IPS-18a (cell line): ENCODE measurements around the gene APBA2.
A peak's percentile ranks its signal among the peaks of the same experiment; 100 is the strongest.

ENCODE experiments used
- H3K27ac ChIP-seq: one replicate; pipeline ENCODE4 v1.5.1; 2013; ENCODE audit warnings: low read length
- H3K27me3 ChIP-seq: one replicate; pipeline ENCODE4 v1.6.1; 2013; ENCODE audit warnings: mild to moderate bottlenecking, low read length; ENCODE audit not compliant: control insufficient read depth, insufficient read depth
- H3K36me3 ChIP-seq: one replicate; pipeline ENCODE4 v1.6.1; 2013; ENCODE audit warnings: low read depth, low read length; ENCODE audit not compliant: control insufficient read depth
- H3K4me1 ChIP-seq: one replicate; pipeline ENCODE4 v1.6.1; 2013; ENCODE audit warnings: low read depth, low read length; ENCODE audit not compliant: control insufficient read depth
- H3K4me3 ChIP-seq: one replicate; pipeline ENCODE4 v1.5.1; 2013; ENCODE audit warnings: low read length
- H3K9ac ChIP-seq: one replicate; pipeline ENCODE4 v1.6.1; 2013; ENCODE audit warnings: mild to moderate bottlenecking, low read length, moderate library complexity
- H3K9me3 ChIP-seq: one replicate; pipeline ENCODE4 v1.6.1; 2013; ENCODE audit warnings: low read depth, low read length; ENCODE audit not compliant: control insufficient read depth

Gene APBA2

DNA sequence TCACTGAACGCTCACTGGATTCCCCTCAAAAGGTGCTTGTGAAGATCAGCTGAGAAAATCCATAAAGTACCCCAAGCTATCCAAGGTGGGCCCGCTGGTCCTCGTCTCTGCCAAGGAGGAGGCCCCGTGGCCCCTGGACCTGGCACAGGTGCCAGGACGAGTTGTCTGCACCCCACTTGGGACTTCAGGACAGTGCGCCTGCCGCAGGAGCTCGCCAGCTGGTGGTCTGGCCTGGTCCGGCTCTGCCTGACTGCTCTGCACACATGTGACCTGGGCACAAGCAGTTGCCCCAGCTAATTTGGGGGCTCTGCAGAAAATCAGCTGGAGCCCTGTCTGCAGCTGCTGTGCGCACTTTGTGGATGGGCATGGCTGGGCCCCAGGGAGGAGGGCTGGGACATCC lies 224.0 kb downstream of the APBA2 start:
- H3K27ac ChIP-seq, result no peak overlapping the region
- peaks cover 7% of the 10 kb centered on the region for H3K4me1 ChIP-seq
- no peaks in the 10 kb centered on the region for H3K36me3 ChIP-seq
- no peaks in the 10 kb centered on the region for H3K9me3 ChIP-seq
- no peak overlapping the region for H3K9ac ChIP-seq
- no peak overlapping the region for H3K4me3 ChIP-seq
- H3K27me3 ChIP-seq, result no peaks in the 10 kb centered on the region

DNA sequence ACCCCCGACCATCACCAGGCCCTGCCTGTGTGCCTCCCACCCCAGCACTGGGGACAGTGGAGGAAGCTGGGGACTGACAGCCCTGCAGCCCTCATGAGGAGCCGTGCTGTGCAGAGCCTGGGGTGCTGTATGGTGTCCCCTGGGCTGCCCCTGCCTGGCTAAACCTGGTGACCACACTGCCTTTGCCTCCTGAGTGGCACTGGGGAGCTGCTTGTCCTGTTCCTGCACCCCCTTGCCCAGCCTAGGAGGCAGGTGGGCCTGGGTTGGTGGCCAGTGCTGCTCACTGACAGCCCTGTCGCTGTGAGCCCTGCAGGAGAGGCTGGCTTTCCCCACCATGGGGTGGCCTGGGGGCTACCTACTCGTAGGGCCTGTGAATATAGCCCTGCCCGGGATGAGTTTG lies 224.4 kb downstream of the APBA2 start:
- H3K4me1 ChIP-seq, result peaks cover 8% of the 10 kb centered on the region
- H3K36me3 ChIP-seq, result no peaks in the 10 kb centered on the region
- H3K27ac ChIP-seq, result no peak overlapping the region
- no peaks in the 10 kb centered on the region for H3K27me3 ChIP-seq
- no peak overlapping the region for H3K9ac ChIP-seq
- no peak overlapping the region for H3K4me3 ChIP-seq
- H3K9me3 ChIP-seq, result no peaks in the 10 kb centered on the region

DNA sequence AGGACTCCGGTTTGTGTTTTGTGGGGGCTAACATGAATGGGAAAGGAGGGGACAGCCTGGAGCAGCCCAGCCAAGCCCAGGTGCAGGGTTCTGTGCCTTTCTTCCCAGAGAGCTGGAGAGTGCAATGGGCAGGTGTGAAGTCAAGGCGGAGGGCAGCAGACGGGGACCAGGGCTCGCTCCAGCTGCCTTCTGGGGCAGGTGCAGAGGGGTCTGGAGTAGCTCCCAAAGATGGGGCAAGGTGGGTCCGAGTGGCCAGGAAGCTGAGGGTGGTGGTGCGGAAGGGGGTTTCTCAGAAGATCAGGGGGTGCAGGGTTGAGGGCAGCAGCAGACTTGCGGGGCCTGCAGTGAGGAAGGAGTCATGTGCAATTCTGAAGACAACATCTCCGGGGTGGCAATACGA lies 225.0 kb downstream of the APBA2 start:
- Histone ChIP-seq H3K4me3 (no peak overlapping the region), H3K36me3 (no peaks in the 10 kb centered on the region), H3K9ac (no peak overlapping the region), H3K27ac (no peak overlapping the region), H3K9me3 (no peaks in the 10 kb centered on the region), H3K4me1 (peaks cover 11% of the 10 kb centered on the region), H3K27me3 (no peaks in the 10 kb centered on the region)

DNA sequence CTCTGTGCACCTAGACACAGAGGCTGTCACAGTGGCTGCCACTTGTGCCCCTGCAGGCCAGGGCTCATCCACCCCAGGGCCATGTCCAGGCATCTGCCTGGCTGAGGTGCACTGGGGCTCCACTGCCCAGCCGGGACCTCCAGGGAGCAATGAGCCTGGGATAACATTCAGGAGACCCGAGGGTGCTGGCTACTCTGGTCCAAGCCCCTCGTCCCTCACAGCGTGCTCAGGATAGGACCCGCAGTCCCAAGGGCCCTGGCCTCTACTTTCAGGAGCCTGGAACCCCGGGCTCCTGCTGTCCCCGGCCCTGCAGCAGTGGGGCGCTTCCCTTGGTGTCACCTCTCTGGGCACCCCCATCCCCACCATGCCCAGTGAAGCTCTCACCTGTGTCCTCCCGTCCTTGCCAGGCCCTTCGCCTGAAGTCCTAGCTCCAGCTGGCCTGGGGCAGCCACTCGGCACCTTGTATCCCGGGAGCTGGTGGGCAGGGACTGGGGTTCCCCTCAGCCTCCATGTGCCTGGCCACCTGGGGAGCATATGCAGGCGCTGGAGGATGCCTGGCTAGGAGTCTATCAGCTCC lies 226.0 kb downstream of the APBA2 start:
- Histone ChIP-seq H3K36me3 (no peaks in the 10 kb centered on the region), H3K9me3 (no peaks in the 10 kb centered on the region), H3K4me1 (peaks cover 11% of the 10 kb centered on the region), H3K27ac (no peak overlapping the region), H3K9ac (no peak overlapping the region), H3K4me3 (no peak overlapping the region), H3K27me3 (no peaks in the 10 kb centered on the region)

DNA sequence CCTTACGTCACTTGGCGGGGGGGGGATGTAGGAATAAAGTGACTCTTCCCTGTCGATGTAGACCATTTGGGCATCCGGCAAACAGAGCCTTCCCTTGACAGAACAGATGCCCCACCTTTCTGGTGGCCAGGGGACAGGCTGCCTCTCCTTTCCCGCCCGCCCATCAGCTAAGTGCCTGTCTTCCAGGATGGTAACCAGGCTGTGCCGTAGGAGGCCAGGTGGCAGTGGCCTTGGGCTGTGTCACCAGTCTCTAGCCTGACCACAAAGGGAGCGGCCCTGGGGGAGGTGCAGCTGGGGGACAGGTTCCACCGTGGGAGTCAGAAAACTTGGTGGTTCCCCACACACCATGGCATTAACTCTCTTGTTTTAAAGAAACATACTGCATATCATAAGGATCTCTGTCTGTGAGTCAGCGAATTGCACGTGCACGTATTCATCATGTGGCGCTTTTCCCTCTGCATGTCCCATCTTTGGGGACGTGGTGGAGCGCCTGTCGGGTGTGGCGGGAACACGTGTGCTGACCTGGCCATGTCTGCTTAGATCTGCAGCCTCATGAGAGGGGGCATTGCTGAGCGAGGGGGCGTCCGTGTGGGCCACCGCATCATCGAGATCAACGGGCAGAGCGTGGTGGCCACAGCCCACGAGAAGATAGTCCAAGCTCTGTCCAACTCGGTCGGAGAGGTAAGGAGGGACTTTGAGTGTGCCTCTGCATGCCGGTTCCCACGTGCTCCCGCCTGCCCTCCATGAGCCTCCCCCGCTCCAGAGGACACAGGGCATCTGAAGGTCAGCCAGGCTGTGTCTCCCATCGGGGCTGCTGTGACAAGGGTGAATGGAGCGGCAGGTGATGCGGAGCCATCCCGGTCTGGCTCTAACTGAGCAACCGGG lies 227.8 kb downstream of the APBA2 start:
- H3K9ac ChIP-seq, result no peak overlapping the region
- H3K27me3 ChIP-seq, result no peaks in the 10 kb centered on the region
- H3K36me3 ChIP-seq, result no peaks in the 10 kb centered on the region
- H3K4me1 ChIP-seq, result peaks cover 11% of the 10 kb centered on the region
- no peak overlapping the region for H3K4me3 ChIP-seq
- H3K27ac ChIP-seq, result no peak overlapping the region
- no peaks in the 10 kb centered on the region for H3K9me3 ChIP-seq

DNA sequence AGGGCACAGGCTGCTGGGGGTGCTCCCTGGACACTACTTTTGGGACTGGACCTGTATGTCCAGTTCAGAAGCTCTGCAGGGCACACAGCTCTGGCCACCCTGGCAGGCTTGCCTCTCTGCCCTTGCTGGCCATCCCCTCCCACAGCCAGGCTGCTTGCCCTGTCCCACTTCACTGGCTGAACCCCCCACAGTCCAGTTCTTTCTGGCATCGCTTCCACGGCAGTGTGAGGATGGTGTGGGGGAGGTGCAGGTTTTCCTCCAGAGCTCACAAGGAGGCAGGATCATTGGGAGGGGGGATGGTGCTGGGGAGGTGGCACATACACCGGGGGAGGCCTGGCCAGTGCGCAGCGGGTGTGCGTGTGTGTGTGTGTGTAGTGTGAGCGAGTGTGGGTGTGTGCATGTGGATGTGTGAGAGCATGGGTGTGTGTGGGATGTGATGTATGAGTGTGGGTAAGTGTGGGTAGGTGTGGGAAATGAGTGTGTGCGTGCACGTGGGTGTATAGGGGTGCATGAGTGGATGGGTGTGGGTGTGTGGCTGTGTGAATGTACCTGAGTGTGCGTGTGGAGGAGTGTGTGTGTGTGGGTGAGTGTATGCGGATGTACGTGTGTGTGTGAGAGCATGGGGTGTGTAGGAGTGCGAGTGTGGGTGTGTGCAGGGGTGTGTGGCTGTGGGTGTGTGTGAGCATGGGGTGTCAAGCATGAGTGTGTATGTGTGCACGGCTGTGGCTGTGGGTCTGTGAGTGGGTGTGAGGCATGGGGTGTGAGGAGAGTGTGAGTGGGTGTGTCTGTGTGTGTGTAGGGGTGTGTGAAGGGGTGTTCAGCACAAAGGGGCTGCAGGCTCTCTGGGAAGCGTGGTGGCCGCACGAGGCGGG lies 228.7 kb downstream of the APBA2 start:
- Histone ChIP-seq H3K9ac (no peak overlapping the region), H3K9me3 (no peaks in the 10 kb centered on the region)

DNA sequence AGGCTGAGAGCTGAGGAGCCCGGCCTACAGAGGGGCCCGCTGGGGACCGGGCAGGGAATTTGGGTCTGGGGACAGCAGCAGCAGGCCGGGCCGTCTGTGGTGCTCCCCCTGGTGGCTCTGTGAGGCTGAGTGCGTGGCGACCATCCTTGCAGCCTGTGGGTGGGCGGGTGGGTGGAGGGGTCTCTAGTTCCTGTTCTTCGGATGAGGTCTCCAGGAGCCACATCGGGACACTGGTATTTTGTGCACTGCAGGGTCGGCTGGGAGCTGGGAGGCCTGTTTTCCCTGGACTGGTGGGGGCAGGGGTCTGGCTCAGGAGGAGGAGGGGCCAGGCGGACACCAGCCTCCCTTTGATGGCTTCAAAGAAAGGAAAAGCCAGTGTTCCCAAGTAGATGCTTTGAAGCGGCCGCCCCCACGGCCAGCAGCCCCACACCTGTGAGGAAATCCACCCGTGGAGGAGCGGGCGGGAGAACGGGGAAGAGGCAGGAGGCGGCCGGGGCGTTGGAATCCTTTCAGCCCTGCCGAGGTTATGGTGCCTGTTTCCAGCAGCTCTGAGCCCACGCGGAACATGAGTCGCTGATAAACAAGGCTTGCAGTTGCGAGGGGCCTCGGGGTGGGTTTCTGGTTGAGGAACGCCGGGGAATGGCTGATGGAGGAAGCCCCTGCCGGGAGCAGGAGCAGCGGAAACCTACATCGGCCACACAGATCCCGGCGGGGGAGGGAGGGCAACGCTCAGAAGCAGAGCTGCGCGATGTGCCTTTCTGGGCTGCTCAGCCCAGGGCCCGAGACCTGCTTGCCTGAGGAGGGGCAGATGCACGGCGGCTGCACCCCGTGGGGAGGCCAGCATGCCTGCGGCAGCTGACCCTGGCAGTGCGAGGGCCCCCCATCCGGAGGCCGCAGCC lies 229.6 kb downstream of the APBA2 start:
- peaks cover 11% of the 10 kb centered on the region for H3K4me1 ChIP-seq
- peak overlapping the region; percentile 62 for H3K9ac ChIP-seq
- no peak overlapping the region for H3K27ac ChIP-seq
- H3K27me3 ChIP-seq, result no peaks in the 10 kb centered on the region
- H3K36me3 ChIP-seq, result no peaks in the 10 kb centered on the region
- H3K4me3 ChIP-seq, result peak overlapping the region; percentile 65
- H3K9me3 ChIP-seq, result no peaks in the 10 kb centered on the region

More for the DNA sequence above, 228.7 kb downstream of the APBA2 start:
- Histone ChIP-seq H3K36me3 (no peaks in the 10 kb centered on the region), H3K27me3 (no peaks in the 10 kb centered on the region), H3K4me3 (no peak overlapping the region), H3K4me1 (peaks cover 11% of the 10 kb centered on the region), H3K27ac (no peak overlapping the region)

DNA sequence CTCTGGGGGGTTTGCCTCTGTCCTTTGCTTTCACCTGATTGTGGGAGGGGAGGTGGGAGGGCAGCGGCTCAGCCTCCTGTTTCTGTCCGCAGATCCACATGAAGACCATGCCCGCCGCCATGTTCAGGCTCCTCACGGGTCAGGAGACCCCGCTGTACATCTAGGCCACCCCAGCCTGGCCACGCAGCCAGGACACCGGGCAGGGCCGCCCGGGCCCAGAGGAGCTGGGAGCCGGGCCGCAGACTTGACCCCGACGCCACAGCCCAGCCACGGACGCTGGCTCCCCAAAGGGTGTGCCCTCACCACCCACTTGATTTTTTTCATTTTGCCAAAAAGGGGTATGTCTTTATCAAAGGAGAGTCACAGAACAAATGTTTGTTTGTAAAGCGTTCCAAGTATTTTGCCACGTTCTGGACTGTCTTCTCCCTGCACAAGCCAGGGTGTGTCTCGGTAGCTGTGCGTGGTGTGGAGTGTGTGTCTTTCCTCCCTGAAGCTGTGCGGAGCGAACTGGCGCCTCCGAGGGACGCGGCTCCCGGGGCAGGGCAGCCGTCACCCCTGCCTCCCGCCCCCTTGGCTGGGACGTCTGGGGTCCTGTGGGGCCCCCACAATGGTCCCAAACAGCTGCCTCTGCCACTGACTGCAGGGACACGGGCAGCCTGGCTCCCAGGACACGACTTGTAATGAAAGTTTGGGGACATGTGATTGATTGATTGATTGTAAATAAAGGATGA lies 231.4 kb downstream of the APBA2 start:
- no peaks in the 10 kb centered on the region for H3K27me3 ChIP-seq

DNA sequence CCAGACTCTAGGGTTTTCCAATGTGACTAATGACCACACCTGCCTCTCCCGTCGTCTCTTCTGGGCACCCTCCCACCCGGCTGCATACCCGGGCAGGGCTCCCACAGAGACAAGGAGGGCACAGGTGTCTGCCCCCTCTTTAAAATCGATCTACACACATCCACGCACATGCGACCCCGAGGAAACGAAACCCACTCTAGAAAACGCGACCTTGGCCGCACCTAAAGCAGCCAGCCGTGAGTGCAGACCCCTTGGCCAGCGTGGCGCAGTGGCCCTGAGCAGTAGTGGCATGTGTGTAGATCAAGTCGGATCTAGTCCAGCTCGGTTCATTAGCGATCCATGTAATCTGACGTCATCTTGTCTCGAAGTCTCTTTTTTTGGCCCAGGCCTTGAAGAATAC lies 232.0 kb downstream of the APBA2 start:
- no peaks in the 10 kb centered on the region for H3K36me3 ChIP-seq
- peaks cover 11% of the 10 kb centered on the region for H3K4me1 ChIP-seq
- no peaks in the 10 kb centered on the region for H3K27me3 ChIP-seq
- H3K9me3 ChIP-seq, result no peaks in the 10 kb centered on the region
- no peak overlapping the region for H3K27ac ChIP-seq
- H3K4me3 ChIP-seq, result no peak overlapping the region
- no peak overlapping the region for H3K9ac ChIP-seq

More for the DNA sequence above, 231.4 kb downstream of the APBA2 start:
- H3K27ac ChIP-seq, result no peak overlapping the region
- H3K9ac ChIP-seq, result no peak overlapping the region
- no peak overlapping the region for H3K4me3 ChIP-seq
- no peaks in the 10 kb centered on the region for H3K9me3 ChIP-seq
- H3K36me3 ChIP-seq, result no peaks in the 10 kb centered on the region
- H3K4me1 ChIP-seq, result peaks cover 11% of the 10 kb centered on the region

DNA sequence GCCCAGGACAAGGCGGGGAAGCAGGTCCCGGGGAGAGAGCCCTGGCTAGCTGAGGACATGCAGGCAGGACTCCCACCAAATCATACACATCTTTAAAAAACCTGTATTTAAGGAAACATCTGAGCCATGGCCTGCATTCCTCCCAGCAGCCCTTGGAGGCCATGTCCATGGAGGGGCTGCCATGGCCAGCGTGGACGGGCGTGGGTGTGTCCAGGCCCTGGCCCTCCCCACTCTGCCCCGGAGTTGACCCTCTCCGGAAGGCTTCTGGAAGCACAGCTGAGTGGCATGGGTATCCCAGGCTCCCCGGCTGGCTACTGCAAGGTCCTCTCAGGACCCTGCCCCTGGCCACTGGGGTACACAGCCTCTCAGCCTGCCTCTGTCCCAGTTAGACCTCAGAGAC lies 234.1 kb downstream of the APBA2 start:
- Histone ChIP-seq H3K36me3 (no peaks in the 10 kb centered on the region), H3K4me3 (no peak overlapping the region), H3K9me3 (no peaks in the 10 kb centered on the region), H3K9ac (no peak overlapping the region), H3K4me1 (peaks cover 7% of the 10 kb centered on the region), H3K27ac (no peak overlapping the region), H3K27me3 (no peaks in the 10 kb centered on the region)
